ENCODE data around the gene DHPS. TPM values are rescaled to one million over a fixed set of nuclear protein-coding genes. Genes with fewer than 3 reads are reported as not detected.
"Not testable (repeated sequence)": the region's sequence is repeated elsewhere in the genome, so short reads cannot be mapped to it uniquely, and the experiment has no call there.

DHPS gene
- total RNA-seq, 1 experiment from 2014 or later: 69.1 TPM

DNA sequence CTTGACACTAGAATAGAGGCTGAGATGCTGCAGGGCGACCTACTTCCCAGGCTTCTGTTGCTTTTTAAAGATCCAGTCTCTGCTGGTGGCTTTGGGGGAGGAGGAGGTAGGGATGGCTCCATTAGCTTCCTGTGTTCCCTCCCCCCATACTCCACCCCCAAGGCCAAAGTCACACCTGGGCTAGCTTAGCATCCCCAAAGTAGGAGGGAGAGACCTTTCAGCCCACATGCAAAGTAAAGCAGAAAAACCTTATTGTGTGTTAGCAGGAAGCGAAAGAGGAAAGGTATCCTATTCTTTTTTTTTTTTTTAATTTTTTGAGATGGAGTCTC is 45.3 kb upstream of the DHPS start:
- H3K27ac Mint-ChIP-seq (ENCODE audit: unreplicated experiment): no peak overlapping the region
- no peaks in the 10 kb centered on the region for H3K27me3 Mint-ChIP-seq (ENCODE audit: unreplicated experiment)
- peaks cover 7% of the 10 kb centered on the region for H3K4me1 Mint-ChIP-seq (ENCODE audit: low read depth, unreplicated experiment)
- TF ChIP-seq, protein P1, sequence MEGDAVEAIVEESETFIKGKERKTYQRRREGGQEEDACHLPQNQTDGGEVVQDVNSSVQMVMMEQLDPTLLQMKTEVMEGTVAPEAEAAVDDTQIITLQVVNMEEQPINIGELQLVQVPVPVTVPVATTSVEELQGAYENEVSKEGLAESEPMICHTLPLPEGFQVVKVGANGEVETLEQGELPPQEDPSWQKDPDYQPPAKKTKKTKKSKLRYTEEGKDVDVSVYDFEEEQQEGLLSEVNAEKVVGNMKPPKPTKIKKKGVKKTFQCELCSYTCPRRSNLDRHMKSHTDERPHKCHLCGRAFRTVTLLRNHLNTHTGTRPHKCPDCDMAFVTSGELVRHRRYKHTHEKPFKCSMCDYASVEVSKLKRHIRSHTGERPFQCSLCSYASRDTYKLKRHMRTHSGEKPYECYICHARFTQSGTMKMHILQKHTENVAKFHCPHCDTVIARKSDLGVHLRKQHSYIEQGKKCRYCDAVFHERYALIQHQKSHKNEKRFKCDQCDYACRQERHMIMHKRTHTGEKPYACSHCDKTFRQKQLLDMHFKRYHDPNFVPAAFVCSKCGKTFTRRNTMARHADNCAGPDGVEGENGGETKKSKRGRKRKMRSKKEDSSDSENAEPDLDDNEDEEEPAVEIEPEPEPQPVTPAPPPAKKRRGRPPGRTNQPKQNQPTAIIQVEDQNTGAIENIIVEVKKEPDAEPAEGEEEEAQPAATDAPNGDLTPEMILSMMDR (IDR thresholded peaks at IDR 0.05; ENCODE audit: unreplicated experiment): no peak
- H3K9me3 Mint-ChIP-seq (ENCODE audit: low read depth, unreplicated experiment): no peaks in the 10 kb centered on the region
- peaks cover 40% of the 10 kb centered on the region for H3K36me3 Mint-ChIP-seq (ENCODE audit: insufficient read depth, unreplicated experiment)
- CTCF ChIA-PET: no interaction called here
- H3K4me3 Mint-ChIP-seq (ENCODE audit: low read depth, unreplicated experiment): no peak overlapping the region
- intact Hi-C loops (cut with micrococcal nuclease; ENCODE audit: unreplicated experiment): no loop called here
- no TSS peak for BruUV-seq (replicated peaks)
- no peak for DNase-seq

GRCh38 chr19:12725612-12726011 is 43.9 kb upstream of the DHPS start:
- BruUV-seq (replicated peaks); H3K9me3 Mint-ChIP-seq (ENCODE audit: low read depth, unreplicated experiment); H3K4me3 Mint-ChIP-seq (ENCODE audit: low read depth, unreplicated experiment); H3K27me3 Mint-ChIP-seq (ENCODE audit: unreplicated experiment); H3K27ac Mint-ChIP-seq (ENCODE audit: unreplicated experiment); CTCF ChIA-PET; intact Hi-C loops (cut with micrococcal nuclease; ENCODE audit: unreplicated experiment); DNase-seq: not testable (repeated sequence)
- H3K36me3 Mint-ChIP-seq (ENCODE audit: insufficient read depth, unreplicated experiment): peaks cover 48% of the 10 kb centered on the region
- peaks cover 12% of the 10 kb centered on the region for H3K4me1 Mint-ChIP-seq (ENCODE audit: low read depth, unreplicated experiment)

DNA sequence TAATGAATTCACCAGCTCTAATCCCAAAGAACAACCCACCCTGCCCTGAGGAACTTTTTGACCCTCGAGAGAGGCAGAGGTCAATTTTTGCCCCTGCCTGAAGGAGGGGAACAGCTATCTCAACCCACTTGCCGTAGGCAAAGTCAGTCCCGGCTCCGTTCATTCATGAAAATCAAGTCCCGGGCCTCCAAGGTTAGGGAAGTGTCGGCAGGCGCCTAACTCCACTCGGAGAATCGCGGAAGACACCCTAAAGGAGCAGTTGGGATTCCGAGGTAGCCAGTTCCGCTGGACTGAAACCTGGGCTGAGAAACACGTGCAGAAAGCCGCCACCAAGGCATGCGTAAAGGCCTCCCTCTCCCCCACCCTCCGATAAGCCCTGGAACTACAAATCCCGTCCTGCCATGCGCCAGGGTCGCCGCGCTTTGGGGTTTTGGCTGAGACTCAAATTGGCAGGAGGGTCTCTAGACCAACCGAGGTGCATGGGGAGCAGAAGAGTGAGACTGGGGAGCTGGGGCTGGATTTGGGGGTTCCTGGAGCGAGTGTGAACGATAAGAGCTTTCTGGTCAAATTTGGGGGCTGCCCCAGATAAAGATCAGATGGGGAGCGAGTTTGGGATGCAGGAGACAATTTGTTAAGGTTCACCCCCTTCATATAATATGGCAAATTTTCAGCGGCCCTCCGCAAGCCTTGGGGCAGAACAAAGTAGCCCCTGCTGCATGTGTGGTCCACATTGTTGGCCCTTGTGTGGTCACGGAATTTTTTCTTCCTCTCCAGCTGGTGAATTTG is 42.2 kb upstream of the DHPS start, which contains the start of gene TNPO2:
TSS of gene TNPO2 (minus strand) at position 292 of the 786 bp plus-strand sequence. CDS start 2,955 bp downstream, outside the sequence.
- intact Hi-C loops (cut with micrococcal nuclease; ENCODE audit: unreplicated experiment): no loop called here
- DNase-seq: peak; percentile 51
- CTCF ChIA-PET: interaction anchor here (0.6 kb wide), 1 partner anchor 1295 kb away, joined by 3 read pairs; no protein-coding TSS in a partner anchor
- Mint-ChIP-seq H3K9me3 (ENCODE audit: low read depth, unreplicated experiment) (no peaks in the 10 kb centered on the region), H3K4me1 (ENCODE audit: low read depth, unreplicated experiment) (peaks cover 15% of the 10 kb centered on the region), H3K4me3 (ENCODE audit: low read depth, unreplicated experiment) (peak within 1 kb of the TSS; percentile 96), H3K27ac (ENCODE audit: unreplicated experiment) (peak within 1 kb of the TSS; percentile 89), H3K27me3 (ENCODE audit: unreplicated experiment) (no peaks in the 10 kb centered on the region), H3K36me3 (ENCODE audit: insufficient read depth, unreplicated experiment) (peaks cover 50% of the 10 kb centered on the region)
- no TSS peak for BruUV-seq (replicated peaks)
- TF ChIP-seq, protein P1 (IDR thresholded peaks at IDR 0.05; ENCODE audit: unreplicated experiment): no peak

- H3K36me3 Mint-ChIP-seq (ENCODE audit: insufficient read depth, unreplicated experiment): peaks cover 48% of the 10 kb centered on the region
- no TSS peak for BruUV-seq (replicated peaks)
- CTCF ChIA-PET: interaction anchor here (0.6 to 1.0 kb wide), 3 partner anchors 37 to 1296 kb away, joined by 3 to 4 read pairs (median 3); no protein-coding TSS in a partner anchor
These were observed 41.6 kb upstream of the DHPS start for GRCh38 chr19:12723381-12723640.

More at GRCh38 chr19:12723381-12723640, 41.6 kb upstream of the DHPS start:
- Mint-ChIP-seq H3K9me3 (ENCODE audit: low read depth, unreplicated experiment) (no peaks in the 10 kb centered on the region), H3K4me1 (ENCODE audit: low read depth, unreplicated experiment) (peaks cover 15% of the 10 kb centered on the region), H3K27ac (ENCODE audit: unreplicated experiment) (peak overlapping the region; percentile 0), H3K27me3 (ENCODE audit: unreplicated experiment) (no peaks in the 10 kb centered on the region), H3K4me3 (ENCODE audit: low read depth, unreplicated experiment) (peak overlapping the region; percentile 96)
- intact Hi-C loops (cut with micrococcal nuclease; ENCODE audit: unreplicated experiment): no loop called here
- TF ChIP-seq, protein P1 (IDR thresholded peaks at IDR 0.05; ENCODE audit: unreplicated experiment): no peak
- no peak for DNase-seq

Measured in Calu3 (cell line).